ENCODE measurements around the gene TEC. TPM values are rescaled to one million over a fixed set of nuclear protein-coding genes. Genes with fewer than 3 reads are reported as not detected.

The TEC gene
- total RNA-seq, 1 donor = 14.8 TPM

DNA sequence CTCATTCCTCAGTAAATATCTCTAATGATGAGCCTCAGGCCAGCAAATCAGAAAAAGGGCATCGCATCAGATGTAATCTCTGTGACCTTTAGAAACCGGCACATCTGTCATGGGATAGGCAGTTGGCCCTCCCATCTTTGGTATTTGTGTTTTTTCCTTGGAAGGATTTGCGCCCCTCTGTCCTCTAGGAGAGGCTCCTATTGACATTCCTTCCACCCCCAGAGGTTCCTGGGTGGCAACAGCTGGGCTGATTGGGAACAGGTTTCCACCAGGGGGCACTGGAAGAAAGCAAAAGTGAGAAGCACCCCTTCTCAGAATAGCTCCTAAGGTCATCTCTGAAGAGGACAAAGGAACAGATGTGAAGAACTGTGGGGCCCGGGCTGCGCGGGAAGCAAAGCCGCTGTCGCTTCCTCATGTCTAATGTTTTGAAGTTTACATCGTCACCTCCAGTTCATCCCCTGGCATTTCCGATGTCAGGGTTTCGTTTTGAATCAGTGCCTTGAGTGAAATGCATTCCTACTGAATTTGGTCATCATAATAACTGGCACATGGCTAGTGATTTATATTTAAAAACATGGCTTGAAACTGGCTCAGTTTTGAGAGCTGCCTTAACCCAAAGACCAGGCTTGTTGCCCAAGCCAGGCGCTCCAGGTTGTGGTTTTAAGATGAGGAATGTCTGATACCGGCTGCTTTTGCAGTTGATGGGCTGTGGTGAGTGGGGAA lies 141.8 kb downstream of the TEC start:
- peak; percentile 44 to 77 (median 59) for DNase-seq (ENCODE audit: low read depth in 2 of 3, low spot score in 2 of 3)

DNA sequence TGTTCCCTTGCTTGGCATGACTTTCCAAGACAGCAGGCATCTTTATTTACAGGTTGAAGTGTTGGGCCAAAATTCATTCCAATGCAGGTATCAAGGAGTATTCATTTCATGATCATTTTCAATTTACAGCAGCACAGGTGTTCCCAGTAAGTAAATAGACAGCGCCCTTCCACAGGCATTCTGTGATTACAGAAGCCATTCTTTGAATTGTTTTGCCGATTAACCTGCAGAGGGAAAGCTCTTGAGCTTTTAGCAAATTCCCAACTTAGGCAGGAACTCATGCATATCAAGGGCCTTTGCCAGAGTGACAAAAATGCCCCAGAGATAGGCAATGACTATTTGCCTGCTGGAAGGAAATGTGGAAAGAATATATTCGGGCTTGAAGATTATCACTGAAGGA lies 142.4 kb downstream of the TEC start:
- no peak for DNase-seq (ENCODE audit: low read depth in 2 of 3, low spot score in 2 of 3)

DNA sequence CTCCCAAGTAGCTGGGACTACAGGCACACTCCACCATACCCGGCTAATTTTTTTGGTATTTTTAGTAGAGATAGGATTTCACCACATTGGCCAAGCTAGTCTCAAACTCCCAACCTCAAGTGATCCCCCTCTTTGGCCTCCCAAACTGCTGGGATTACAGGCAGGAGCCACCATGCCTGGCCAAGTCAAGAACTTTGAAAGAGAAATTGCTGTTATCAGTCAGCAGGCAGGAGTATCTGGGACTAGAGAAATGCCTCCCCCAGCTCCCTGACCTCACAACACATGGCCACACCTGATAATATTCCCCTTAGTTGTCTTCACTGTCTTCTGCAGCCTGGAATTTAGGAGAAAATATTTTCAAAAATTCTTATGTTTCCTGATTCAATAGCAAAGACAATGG lies 143.0 kb downstream of the TEC start:
- DNase-seq (ENCODE audit: low read depth in 2 of 3, low spot score in 2 of 3) = no peak

DNA sequence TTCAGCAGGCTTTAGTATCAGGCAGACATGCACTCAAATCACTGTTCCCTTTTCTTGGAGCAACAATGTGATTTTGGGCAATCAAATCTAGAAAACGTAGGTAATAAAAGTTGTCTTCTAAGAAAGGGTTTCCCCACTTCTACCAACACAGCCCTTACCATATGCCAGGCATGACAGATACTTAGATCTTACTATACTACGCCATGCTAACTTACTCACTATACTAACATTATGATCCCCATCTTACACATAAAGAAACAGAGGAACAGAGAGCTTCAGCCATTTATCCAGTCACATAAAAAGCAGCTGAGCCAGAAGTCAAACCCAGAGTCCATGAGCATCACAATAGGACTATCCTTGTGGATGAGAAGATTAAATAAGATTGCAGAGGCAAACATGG lies 144.8 kb downstream of the TEC start:
- no peak for DNase-seq (ENCODE audit: low read depth in 2 of 3, low spot score in 2 of 3)

DNA sequence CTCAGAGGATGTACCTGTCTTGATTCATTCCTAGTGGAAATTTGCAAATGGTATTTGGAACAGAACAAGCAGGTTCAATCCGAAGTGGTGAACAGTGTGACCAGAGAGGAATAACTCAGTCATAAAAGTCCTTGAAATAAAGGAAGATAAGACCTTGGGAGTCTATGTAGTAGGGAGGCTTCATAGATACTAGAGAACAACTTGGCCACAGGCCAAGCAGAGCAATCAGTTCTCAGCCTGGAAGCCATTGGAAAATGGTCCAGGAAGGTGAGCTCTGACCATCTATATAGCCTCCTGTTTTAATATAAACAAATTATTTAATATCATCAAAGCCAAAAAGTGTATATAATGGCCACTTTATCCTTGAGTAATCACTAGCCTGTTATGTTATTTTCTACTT lies 146.9 kb downstream of the TEC start:
- no peak for DNase-seq (ENCODE audit: low read depth in 2 of 3, low spot score in 2 of 3)

DNA sequence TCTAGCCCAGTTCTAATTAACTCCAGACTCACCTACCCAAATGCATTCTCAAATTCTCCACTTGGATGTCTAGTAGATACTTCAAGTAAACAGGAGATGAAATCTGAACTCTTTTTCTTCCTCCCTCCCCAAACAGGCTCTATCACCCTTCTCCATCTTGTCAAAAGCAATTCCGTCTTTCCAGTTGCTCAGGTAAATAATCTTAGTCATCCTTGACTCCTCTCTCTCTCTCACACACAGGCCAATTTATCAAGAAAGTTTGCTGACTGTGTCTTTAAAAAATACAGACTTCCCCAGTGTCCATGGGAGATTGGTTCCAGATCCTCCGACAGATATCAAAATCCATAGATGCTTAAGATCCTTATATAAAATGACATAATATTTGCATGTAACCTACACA lies 148.5 kb downstream of the TEC start:
- no peak for DNase-seq (ENCODE audit: low read depth in 2 of 3, low spot score in 2 of 3)

DNA sequence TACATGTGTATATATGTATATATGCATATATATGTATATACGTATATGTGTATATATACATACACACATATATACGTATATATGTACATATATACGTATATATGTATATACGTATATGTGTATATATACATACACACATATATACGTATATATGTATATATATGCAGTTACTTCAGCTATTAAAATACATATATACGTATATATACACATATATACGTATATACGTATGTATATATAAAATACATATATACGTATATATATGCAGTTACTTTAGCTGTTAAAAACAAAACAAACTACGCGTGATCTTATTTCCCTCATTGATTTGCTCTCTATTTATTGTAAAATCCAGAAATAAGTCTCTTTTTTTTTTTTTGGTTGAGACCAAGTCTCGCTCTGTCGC lies 149.5 kb downstream of the TEC start:
- DNase-seq (ENCODE audit: low read depth in 2 of 3, low spot score in 2 of 3) = no peak

DNA sequence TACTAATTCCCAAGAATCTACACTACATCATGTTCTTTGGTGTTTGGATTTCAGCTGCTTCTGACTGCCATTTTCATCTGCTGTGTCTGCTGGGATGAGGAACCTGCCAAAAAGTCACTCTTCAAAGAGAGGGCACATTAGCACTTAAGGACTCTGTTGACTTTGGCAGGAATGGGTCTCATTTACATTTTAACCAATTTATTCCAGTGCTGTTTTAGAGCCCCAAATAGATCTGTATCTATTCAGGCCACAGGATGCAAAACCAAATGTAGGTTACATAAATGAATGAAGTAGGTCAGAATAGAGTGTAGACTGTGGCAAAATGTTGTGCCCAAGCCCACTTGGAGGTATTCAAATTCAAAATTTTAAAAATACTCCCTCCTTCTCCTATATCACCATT lies 150.0 kb downstream of the TEC start:
- no peak for DNase-seq (ENCODE audit: low read depth in 2 of 3, low spot score in 2 of 3)

DNA sequence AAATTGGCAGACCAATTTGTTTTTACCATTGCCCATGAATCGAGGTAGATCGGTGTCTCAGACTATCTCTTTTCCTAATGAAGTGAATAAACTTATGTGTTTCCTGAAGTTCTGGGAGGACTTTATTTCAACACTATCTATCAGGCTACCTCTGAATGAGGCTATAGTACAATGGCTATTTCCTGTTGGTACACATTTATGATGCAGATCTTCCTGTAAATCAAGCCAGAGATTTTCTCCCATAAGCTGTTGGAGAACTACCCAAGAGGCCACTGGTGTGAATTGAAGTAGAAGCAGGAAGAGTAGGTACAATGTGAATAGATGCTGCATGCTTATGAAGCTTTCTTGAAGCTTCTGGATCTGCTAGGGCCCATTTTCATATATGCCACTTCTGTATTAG lies 151.6 kb downstream of the TEC start:
- no peak for DNase-seq (ENCODE audit: low read depth in 2 of 3, low spot score in 2 of 3)

DNA sequence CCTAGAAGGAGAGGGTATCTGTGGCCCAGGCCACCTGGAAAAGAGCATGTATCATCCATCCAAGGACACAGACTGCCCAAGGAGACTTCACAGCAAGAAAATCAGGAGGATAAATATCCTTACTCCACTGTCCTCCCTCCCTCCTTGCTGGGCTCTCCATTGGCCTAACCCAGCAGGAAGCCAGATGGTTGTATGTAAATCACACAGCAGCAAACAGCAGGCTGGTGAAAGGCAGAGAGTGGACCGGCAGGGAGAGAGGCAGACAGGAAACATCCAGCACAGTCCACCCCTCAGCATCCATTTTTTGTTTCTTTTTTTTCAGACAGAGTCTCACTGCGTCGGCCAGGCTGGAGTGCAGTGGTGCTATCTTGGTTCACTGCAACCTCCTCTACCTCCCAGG lies 153.1 kb downstream of the TEC start:
- DNase-seq (ENCODE audit: low read depth in 2 of 3, low spot score in 2 of 3) = no peak

DNA sequence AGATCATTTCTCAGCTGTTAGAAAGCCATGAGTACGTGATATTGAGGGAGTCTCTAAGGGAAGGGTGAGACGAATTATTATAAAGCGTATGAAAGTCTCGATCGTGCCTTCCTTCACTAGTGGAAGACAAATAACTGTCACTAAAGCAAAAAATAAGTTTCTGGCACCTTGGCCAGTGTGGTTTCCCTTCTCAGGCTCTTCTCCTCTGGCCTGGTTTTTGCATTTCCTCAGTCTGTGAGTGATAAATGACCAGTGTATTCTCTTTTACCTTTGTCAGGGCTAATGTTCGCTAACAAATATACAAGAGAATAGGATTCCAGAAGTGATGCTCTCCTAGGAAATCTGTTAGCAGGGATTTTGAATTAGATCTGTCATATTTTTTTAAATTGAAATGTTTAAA lies 155.2 kb downstream of the TEC start:
- DNase-seq (ENCODE audit: low read depth in 2 of 3, low spot score in 2 of 3) = no peak

DNA sequence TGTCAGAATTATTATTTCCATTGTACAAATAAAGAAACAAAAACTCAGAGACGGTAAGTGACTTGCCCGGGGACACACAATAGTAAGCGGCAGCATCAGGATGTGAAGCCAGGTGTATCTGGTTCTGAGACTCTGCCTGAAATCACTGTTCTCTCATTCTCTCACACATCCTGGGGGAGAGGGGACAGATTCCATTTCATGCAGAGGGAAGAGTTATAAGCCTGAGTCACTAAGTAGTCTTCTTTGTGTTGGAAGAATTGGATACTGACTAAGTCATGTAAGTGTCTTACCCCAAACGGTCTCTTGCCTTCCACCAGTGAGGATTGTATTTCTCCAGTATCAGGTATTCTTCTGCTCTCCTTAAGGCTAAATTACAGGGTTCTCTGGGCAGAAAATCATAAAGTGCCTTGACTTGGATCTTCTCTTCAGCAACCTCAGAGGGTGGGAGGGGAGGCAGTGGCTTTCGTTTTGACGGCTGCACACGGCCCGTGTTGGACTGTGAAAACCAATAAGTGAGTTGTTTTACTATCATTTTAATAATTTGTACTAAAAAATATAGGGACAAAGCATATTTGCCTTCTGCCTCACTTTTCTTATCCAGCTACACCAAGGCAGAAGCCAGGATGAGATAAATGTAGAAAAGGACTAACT lies 157.5 kb downstream of the TEC start:
- DNase-seq (ENCODE audit: low read depth in 2 of 3, low spot score in 2 of 3) = no peak

DNA sequence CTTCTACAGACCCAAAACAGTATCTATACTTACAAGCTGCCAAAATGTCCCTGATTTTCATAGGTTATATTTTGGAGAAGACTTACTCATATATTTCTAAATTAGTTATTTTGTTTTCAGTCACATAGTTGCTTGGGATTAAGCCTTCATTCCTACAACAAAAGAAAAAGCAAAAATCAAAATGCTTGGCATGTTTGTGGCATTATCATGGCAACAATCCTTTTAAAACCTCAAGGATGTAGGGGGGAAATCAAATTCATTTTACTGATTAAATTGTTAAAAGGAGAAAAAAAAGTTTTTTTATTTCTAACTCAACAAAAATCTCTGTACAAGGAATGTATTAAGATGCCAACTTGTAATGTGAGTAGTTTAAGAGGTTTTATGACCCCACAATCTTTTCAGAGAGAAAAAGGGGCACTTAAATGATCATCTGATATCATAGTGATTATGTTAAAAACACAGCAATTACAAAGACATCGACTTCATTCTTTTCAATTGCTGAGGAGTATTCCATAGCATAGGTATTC lies 159.1 kb downstream of the TEC start:
- DNase-seq (ENCODE audit: low read depth in 2 of 3, low spot score in 2 of 3) = no peak

DNA sequence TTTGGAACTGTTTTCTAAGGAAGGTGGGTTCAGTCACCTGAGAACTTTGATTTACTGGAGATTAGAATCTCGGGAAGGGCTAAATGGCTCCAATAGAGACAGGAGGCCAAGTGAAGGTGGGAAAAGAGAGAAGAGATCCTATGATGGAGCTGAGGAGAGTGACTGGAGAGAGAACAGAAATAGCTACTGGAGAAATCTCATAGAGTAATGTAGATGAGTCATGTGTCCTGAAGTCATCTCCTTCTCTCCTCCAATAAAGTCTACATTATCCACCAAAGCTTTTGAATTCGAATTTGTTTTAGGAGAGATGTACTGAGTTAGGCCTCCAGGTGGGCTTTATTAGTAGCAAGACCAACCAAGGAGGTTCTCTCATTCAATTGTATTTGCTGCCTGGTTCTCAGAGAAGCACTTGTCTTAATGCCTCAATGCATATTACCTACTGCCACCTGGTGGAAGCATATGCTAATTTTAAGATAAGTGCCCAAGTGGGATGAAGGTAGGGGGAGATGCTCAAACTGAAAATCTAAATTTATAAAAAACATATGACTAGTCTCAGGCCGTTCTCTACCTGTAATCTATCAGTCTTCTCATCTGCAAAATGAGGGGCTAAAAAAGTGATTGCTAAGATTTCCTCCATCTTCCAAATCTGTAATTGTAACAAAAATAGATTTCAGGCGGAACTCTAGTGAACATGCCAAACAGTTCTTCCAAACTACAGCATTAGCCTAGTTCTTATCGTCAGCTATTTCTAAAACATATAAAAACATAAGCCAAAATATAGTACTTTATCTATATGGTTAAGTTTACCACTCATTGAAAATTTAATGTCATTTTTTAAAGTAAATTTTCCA lies 160.0 kb downstream of the TEC start:
- peak in 2 of 3 donors; percentile 47 to 73 for DNase-seq (ENCODE audit: low read depth in 2 of 3, low spot score in 2 of 3)

DNA sequence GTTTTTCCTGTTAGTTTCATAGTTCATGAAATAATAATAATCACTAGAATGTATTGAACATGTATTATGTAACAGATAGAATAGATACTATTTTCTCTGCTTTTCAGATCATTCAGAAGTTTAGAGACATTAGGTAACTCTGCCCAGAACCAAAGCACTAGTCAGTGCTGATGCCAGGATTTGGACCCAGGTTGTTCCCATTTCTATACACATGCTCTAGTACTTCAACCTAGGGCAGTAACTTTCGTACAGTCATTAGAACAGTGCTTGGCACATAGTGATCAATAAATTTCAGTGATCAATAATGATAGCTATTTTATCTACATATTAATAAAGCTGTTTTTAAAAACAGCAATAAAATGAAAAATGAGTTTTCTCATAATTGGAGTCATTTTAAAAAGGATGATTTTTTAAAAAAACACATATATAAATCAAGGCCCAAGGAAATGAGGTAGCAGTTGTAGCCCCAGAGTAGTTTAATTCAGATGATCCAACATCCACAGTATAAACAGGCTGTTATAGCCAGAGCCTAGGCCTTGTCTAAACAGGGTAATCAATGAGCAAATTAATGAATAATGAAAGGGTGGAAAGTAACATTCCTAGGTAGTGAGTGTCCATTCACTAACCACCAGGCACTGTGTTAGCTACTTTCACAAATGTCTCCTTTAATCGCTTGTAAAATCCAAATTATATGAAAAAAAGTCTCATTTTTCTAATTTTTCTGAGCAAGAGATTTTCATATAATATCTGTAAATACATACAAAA lies 161.1 kb downstream of the TEC start:
- DNase-seq (ENCODE audit: low read depth in 2 of 3, low spot score in 2 of 3) = no peak

DNA sequence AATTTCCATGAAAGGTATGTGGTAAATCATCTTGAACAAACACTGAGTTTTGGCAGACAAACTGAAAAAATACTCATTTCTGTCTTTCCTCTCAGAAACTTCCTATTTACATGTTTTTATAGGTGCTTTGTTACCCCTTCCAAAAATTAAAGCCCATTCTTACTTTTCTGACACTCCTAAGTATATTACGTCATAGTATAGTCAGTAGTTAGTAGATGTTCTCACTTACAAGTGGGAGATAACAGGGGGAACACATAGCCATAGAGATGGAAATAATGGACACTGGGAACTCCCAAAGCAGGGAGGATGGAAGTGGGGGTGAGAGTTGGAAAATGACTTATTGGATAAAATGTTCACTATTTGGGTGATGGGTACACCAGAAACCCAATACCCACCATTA lies 164.4 kb downstream of the TEC start:
- DNase-seq (ENCODE audit: low read depth in 2 of 3, low spot score in 2 of 3) = no peak

DNA sequence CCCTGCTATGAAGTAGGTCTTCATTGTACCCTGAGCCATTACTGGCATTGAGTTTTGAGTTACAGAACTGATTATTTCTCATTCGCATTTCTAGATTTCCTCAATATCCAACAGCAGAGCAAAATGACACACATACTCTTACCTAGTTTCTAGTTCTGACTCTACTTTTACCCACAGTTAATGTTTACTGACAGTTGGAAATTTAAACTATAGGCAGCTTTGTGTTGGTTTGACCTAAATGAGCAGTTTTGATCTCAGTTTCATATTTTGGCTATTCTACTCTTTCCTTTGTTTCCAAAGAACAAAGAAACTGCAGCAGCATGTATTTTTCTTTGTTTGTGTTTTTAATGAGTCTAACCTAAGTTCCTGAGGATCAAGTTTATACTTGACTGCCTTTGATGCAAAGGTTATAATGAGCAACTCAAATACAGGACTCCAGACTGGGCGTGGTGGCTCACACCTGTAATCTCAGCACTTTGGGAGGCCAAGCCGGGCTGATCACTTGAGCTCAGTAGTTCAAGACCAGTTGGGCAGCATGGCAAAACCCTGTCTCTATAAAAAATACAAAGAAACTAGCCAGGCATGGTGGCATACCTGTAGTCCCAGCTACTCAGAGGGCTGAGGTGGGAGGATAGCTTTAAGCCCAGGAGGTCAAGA lies 166.0 kb downstream of the TEC start:
- DNase-seq (ENCODE audit: low read depth in 2 of 3, low spot score in 2 of 3) = no peak

DNA sequence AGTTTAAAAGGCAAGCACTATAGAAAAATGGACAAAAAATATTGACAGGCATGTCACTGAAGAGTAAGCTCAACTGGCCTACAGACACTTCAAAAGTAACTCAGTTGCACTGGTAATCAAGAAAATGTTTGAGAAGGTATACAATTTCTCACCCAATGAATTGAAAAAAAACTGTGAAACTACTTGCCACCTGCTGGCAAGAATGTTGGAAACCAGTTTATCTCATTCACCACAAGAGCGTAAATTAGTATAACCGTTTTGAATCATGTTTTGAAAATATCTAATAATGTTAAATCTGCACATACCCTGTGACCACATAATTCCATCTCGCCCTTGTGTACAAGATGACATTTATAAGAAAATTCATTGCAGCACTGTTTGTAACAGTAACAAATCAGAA lies 167.3 kb downstream of the TEC start:
- DNase-seq (ENCODE audit: low read depth in 2 of 3, low spot score in 2 of 3) = no peak

DNA sequence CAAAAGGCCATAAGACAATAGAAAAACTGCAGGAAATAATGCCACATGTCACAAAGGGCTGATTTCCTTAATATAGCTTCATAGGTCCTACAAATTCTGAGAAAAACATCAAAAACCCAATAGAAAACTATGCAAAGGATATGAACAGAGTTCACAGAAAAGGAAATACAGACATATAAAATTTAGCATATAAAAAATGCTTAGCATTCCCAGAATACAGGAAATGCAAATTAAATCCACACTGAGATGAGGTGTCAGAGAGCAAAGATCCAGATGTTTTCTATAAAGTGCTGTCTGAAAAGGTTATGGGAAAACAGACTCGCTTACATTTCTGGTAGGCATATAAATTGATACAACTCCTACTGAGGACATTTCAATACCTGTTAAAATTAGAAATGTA lies 169.4 kb downstream of the TEC start:
- DNase-seq (ENCODE audit: low read depth in 2 of 3, low spot score in 2 of 3) = no peak

DNA sequence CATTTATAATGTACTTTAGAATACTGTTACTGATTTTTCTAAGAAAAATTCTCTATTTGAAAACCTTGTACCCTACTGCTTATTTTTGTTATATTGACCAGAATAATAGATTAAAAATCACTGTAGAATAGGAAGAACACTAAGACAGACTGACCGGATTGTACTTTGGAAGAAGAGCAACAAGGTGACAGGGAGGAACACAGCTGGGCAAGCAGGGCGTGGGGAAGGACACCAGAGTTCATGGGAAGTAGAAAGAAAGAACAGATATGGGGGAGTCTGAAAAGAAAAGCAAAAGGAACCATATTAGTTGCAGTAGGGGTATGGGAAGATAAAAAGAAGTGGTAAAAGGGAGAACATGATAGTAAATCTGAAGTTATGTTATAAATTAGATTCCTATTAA lies 174.2 kb downstream of the TEC start:
- DNase-seq (ENCODE audit: low read depth in 2 of 3, low spot score in 2 of 3) = no peak

All from hematopoietic multipotent progenitor cell (in vitro differentiated cells).